Dendritic cell treated with granulocyte-macrophage colony-stimulating factor and Interleukin-4, amounts not matched to agents 40 ng/mL and 50 ng/mL, for 4 days (primary cell): ENCODE results near the gene OR4K17.
"Not testable (repeated sequence)": the region's sequence is repeated elsewhere in the genome, so short reads cannot be mapped to it uniquely, and the experiment has no call there.

ENCODE experiments used
- H3K27ac Mint-ChIP-seq: one replicate; pipeline ENCODE4 v1.8.0; 2022; ENCODE audit warnings: mild to moderate bottlenecking, mixed read lengths
- H3K27me3 Mint-ChIP-seq: one replicate; pipeline ENCODE4 v1.8.0; 2022; ENCODE audit warnings: mild to moderate bottlenecking, mixed read lengths
- H3K36me3 Mint-ChIP-seq: one replicate; pipeline ENCODE4 v1.8.0; 2022; ENCODE audit warnings: low read depth, mixed read lengths
- H3K4me1 Mint-ChIP-seq: one replicate; pipeline ENCODE4 v1.8.0; 2022; ENCODE audit warnings: low read depth, mixed read lengths
- H3K4me3 Mint-ChIP-seq: one replicate; pipeline ENCODE4 v1.8.0; 2022; ENCODE audit warnings: mild to moderate bottlenecking, moderate library complexity, mixed read lengths
- H3K9me3 Mint-ChIP-seq: one replicate; pipeline ENCODE4 v1.8.0; 2022; ENCODE audit warnings: mixed read lengths
- intact Hi-C: fragments of 100-400 bp; cut with micrococcal nuclease; formaldehyde crosslinking; loops from one replicate; pipeline ENCODE4 v1.15.0; 2022

OR4K17 gene, protein sequence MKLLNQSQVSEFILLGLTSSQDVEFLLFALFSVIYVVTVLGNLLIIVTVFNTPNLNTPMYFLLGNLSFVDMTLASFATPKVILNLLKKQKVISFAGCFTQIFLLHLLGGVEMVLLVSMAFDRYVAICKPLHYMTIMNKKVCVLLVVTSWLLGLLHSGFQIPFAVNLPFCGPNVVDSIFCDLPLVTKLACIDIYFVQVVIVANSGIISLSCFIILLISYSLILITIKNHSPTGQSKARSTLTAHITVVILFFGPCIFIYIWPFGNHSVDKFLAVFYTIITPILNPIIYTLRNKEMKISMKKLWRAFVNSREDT

DNA sequence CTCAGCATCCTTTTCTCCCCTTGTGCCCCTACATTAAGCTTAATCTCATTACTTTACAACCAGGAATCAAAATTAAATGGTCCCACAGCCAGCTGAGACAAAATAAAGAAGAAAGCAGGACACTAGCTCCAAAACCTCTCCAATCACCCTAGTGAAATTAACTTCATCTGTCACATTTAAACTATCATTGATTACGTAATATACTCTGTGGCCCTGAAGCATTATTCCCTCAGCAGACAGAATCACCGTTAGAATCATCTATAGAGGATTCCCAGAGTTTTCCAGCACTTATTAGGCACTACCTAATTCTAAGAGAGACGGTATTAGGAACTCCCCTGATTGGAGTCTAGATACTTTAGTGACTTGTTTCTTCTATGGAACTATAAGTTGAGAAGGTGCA is at the start of gene OR4K17:
OR4K17 (plus strand) TSS at position 302 of the 400 bp plus-strand sequence. CDS start 6,761 bp downstream, outside the sequence.
- H3K36me3 Mint-ChIP-seq: no peaks in the 10 kb centered on the region
- peaks cover 9% of the 10 kb centered on the region for H3K9me3 Mint-ChIP-seq
- H3K4me3 Mint-ChIP-seq: no peak within 1 kb of the TSS
- H3K4me1 Mint-ChIP-seq: no peaks in the 10 kb centered on the region
- H3K27me3 Mint-ChIP-seq: no peaks in the 10 kb centered on the region
- intact Hi-C loops: no loop called here
- H3K27ac Mint-ChIP-seq: no peak within 1 kb of the TSS

DNA sequence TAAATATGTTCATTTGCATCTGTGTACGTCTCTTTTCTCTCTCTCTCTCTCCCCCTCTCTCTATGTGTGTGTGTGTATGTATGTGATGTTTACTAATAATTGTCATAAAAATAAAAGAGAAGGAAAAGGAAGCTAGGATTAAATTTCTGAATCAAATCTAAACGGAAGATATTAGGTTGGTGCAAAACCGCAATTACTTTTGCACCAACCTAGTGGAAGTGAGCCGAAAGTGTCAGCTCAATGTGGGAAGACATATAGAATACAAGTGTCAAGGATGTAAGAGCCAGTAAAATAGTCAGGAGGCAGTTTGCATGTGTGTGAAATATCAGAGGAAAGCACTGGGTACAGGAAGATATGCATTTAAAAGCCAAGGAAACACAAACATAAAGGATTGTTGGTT is 18.5 kb upstream of the OR4K17 start:
- Mint-ChIP-seq H3K27me3 (no peaks in the 10 kb centered on the region), H3K27ac (no peak overlapping the region), H3K4me1 (no peaks in the 10 kb centered on the region), H3K36me3 (no peaks in the 10 kb centered on the region), H3K4me3 (no peak overlapping the region), H3K9me3 (no peaks in the 10 kb centered on the region)
- intact Hi-C loops: no loop called here

DNA sequence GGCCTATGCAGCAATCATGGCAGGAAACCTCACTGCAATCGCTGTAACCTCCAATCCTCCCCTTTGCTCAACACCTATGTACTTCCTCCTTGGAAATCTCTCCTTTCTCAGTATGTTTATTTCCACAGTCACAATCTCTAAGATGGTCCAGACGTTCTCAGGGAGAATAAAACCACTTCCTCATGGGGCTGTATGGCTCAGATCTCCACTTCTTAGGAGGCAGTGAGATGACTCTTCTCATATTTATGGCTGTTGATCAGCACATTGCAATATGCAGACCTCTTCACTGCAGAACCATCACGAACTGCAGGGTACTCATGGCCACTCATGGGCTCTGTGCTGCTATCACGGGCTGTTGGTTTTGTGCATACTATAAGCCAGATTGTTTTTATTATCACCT is 17.1 kb upstream of the OR4K17 start:
- Mint-ChIP-seq H3K27ac (no peak overlapping the region), H3K27me3 (no peaks in the 10 kb centered on the region)

DNA sequence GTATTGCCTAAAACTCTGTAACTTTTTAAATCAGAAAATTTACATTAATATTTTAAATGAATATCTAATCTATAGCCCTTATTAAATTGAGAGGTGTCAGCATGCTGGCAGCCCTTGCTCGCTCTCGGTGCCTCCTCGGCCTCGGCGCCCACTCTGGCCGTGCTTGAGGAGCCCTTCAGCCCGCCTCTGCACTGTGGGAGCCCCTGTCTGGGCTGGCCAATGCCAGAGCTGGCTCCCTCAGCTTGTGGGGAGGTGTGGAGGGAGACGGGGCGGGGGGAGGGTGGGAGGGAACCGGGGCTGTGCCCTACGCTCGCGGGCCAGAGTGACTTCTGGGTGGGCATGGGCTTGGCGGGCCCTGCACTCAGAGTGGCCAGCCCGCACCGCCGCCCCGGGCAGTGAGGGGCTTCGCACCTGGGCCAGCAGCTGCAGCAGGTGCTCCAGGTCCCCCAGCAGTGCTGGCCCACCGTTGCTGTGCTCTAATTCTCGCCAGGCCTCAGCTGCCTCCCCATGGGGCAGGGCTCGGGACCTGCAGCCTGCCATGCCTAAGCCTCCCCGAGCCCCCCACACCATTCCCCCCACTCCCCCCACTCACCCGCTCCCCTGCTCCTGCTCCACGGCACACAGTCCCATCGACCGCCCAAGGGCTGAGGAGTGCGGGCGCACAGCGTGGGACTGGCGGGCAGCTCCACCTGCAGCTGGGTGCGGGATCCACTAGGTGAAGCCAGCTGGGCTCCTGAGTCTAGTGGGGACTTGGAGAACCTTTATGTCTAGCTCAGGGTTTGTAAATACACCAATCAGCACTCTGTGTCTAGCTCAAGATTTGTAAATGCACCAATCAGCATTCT is 11.4 kb upstream of the OR4K17 start:
- H3K4me3 Mint-ChIP-seq, H3K9me3 Mint-ChIP-seq, intact Hi-C loops: not testable (repeated sequence)

More for the DNA sequence above, 17.1 kb upstream of the OR4K17 start:
- H3K9me3 Mint-ChIP-seq: no peaks in the 10 kb centered on the region
- H3K4me3 Mint-ChIP-seq: no peak overlapping the region
- H3K36me3 Mint-ChIP-seq: no peaks in the 10 kb centered on the region
- H3K4me1 Mint-ChIP-seq: no peaks in the 10 kb centered on the region
- intact Hi-C loops: no loop called here

DNA sequence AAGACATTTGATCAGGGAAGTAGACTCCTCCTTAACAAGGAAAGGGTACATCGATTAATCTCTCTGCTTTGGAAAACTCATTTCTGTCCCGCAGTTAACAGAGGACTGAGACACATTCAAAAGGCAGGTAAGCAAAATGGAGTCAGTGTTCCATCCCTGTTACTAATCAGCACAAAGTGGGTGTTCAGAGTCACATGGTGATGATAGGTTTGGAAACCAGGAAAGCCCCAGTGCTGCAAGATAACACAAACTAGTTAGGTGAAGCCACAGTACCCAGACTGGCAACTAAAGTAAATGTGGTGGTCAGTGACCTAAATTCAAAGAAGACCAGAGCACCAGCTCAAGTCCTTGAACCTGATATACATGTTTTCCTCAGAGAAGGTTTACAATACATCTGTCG is 1.8 kb downstream of the OR4K17 start:
- Mint-ChIP-seq H3K9me3 (peaks cover 2% of the 10 kb centered on the region), H3K27me3 (no peaks in the 10 kb centered on the region)
- intact Hi-C loops: no loop called here

More for the DNA sequence above, 11.4 kb upstream of the OR4K17 start:
- H3K27me3 Mint-ChIP-seq, H3K27ac Mint-ChIP-seq, H3K4me1 Mint-ChIP-seq, H3K36me3 Mint-ChIP-seq: not testable (repeated sequence)

DNA sequence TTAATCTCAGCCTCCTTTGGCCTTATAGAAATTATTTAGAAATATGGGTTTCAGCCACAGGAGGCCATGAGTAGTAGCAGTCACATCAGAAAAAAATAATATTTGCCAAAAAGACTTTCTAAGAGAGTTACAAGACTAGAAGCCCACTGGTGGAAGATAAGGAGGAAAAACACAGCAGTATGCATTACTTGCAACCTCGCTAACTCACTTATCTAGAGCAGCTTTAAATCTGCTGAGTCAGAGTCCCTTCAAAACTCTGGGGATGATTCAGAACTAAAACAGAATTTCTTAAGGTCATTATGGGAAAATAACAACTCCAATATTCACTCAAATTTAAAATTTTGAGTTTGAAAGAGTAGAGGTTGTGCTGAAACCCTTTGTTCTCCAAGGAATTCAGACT is 6.2 kb downstream of the OR4K17 start:
- H3K9me3 Mint-ChIP-seq: peaks cover 43% of the 10 kb centered on the region
- no peak overlapping the region for H3K4me3 Mint-ChIP-seq
- H3K27ac Mint-ChIP-seq: no peak overlapping the region
- H3K36me3 Mint-ChIP-seq: no peaks in the 10 kb centered on the region
- H3K4me1 Mint-ChIP-seq: no peaks in the 10 kb centered on the region
- H3K27me3 Mint-ChIP-seq: no peaks in the 10 kb centered on the region
- intact Hi-C loops: no loop called here

More for the DNA sequence above, 1.8 kb downstream of the OR4K17 start:
- Mint-ChIP-seq H3K4me3 (no peak overlapping the region), H3K27ac (no peak overlapping the region), H3K4me1 (no peaks in the 10 kb centered on the region), H3K36me3 (no peaks in the 10 kb centered on the region)

DNA sequence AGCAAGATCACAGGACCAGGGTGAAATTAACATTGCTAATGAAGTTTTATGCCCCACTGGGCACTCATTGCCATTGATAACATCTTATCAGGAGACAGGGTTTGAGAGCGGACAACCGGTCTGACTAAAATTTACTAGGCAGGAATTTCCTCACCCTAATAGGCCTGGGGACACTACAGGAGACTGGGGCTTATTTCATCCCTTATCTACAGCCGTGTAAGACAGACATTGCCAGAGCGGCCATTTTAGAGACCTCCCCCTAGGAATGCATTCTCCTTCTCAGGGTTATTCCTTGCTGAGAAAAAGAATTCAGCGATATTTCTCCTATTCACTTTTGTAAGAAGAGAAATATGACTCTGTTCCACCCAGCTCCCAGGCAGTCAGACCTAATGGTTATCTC is 8.3 kb downstream of the OR4K17 start:
- Mint-ChIP-seq H3K4me3 (no peak overlapping the region), H3K27ac (no peak overlapping the region), H3K9me3 (peaks cover 54% of the 10 kb centered on the region), H3K27me3 (no peaks in the 10 kb centered on the region), H3K4me1 (no peaks in the 10 kb centered on the region), H3K36me3 (no peaks in the 10 kb centered on the region)
- intact Hi-C loops: no loop called here

DNA sequence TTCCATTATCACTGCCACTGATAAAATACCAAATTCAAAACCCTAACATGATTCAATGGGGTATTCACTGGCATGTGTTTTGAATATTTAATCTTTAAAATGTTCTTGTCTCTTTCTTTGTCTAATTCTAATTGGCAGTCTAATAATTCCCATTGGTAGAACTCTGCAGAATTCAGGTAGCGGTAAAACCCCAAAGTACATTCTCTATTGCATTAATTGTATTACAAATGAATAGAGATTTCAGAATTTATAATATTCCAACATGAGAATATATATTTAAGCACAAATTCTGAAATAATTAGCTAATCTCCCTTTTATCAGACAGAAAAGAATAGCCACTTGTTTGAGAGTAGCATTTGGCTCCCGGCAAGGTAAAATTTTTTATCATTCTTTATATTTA is 28.0 kb downstream of the OR4K17 start, which contains the start of gene OR4N5:
OR4N5 (plus strand) TSS at position 301 of the 400 bp plus-strand sequence. CDS start 4,916 bp downstream, outside the sequence.
- Mint-ChIP-seq H3K36me3 (no peaks in the 10 kb centered on the region), H3K27me3 (peaks cover 3% of the 10 kb centered on the region), H3K27ac (no peak within 1 kb of the TSS), H3K9me3 (no peaks in the 10 kb centered on the region), H3K4me1 (no peaks in the 10 kb centered on the region), H3K4me3 (no peak within 1 kb of the TSS)
- intact Hi-C loops: no loop called here

DNA sequence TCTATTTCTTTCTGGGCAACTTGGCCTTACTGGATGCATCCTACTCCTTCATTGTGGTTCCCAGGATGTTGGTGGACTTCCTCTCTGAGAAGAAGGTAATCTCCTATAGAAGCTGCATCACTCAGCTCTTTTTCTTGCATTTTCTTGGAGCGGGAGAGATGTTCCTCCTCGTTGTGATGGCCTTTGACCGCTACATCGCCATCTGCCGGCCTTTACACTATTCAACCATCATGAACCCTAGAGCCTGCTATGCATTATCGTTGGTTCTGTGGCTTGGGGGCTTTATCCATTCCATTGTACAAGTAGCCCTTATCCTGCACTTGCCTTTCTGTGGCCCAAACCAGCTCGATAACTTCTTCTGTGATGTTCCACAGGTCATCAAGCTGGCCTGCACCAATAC is 33.4 kb downstream of the OR4K17 start:
- no peaks in the 10 kb centered on the region for H3K9me3 Mint-ChIP-seq
- H3K27ac Mint-ChIP-seq: no peak overlapping the region
- peaks cover 5% of the 10 kb centered on the region for H3K4me1 Mint-ChIP-seq
- no peak overlapping the region for H3K4me3 Mint-ChIP-seq
- H3K36me3 Mint-ChIP-seq: no peaks in the 10 kb centered on the region
- H3K27me3 Mint-ChIP-seq: peaks cover 3% of the 10 kb centered on the region
- intact Hi-C loops: no loop called here

DNA sequence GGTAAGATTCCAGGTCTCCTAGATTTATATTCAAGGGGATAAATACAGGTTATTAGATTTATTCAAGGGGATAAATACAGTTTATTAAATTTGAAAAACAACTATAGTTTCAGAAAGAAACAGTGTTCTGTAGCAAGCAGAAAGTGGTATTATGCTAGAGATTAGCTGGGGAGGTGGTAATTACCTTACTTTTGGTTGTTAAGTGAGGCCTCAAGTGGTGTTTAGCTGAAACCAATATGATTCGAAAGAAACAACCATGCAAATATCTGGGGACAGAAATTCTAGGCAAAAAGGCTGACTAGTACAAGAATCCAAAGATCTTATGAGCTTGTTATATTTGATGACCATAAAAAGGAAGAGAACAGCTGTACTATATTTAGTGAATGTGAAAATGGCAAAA is 34.3 kb downstream of the OR4K17 start:
- H3K4me3 Mint-ChIP-seq: no peak overlapping the region
- intact Hi-C loops: no loop called here
- no peaks in the 10 kb centered on the region for H3K9me3 Mint-ChIP-seq

DNA sequence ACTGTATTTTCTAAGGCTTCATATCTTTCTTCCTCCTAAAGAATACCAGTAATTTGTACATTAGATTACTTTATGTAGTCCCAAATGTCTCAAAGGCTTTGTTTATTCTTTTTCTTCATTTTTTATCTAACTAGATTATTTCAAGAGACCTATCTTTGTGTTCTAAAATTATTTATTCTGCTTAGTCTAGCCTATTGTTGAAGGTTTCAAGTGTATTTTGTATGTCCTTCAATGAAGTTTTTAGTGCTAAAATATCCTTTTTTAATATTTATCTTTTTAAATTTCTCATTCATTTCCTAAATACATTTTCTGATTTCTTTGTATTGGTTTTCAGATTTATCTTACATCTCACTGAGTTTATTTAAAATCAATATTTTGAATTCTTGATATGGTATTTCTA is 53.9 kb downstream of the OR4K17 start:
- intact Hi-C loops: no loop called here
- Mint-ChIP-seq H3K27ac (no peak overlapping the region), H3K4me3 (no peak overlapping the region), H3K4me1 (no peaks in the 10 kb centered on the region), H3K27me3 (peaks cover 4% of the 10 kb centered on the region), H3K36me3 (no peaks in the 10 kb centered on the region), H3K9me3 (peaks cover 38% of the 10 kb centered on the region)

More for the DNA sequence above, 34.3 kb downstream of the OR4K17 start:
- H3K27ac Mint-ChIP-seq: no peak overlapping the region
- H3K4me1 Mint-ChIP-seq: peaks cover 5% of the 10 kb centered on the region
- H3K36me3 Mint-ChIP-seq: no peaks in the 10 kb centered on the region
- peaks cover 3% of the 10 kb centered on the region for H3K27me3 Mint-ChIP-seq

DNA sequence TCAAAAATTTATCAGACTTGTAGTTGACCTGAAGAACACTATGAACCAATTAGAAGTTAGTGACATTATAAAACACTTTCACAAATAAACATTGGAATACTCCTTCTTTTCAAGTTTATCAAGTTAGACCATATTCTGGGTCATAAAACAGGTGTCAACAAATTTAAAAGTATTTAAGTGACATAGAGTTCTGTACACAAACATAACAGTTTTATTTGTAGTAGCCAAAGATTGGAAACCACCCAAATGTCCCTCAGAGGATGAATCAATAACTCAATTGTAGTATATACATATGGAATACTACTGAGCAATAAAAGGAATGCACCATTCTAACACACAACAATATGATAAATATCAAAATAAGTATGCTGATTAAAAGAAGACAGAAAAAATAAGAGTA is 56.6 kb downstream of the OR4K17 start:
- no peak overlapping the region for H3K4me3 Mint-ChIP-seq
- peaks cover 38% of the 10 kb centered on the region for H3K9me3 Mint-ChIP-seq
- peaks cover 4% of the 10 kb centered on the region for H3K27me3 Mint-ChIP-seq
- H3K36me3 Mint-ChIP-seq: no peaks in the 10 kb centered on the region
- no peak overlapping the region for H3K27ac Mint-ChIP-seq
- no peaks in the 10 kb centered on the region for H3K4me1 Mint-ChIP-seq
- intact Hi-C loops: no loop called here

DNA sequence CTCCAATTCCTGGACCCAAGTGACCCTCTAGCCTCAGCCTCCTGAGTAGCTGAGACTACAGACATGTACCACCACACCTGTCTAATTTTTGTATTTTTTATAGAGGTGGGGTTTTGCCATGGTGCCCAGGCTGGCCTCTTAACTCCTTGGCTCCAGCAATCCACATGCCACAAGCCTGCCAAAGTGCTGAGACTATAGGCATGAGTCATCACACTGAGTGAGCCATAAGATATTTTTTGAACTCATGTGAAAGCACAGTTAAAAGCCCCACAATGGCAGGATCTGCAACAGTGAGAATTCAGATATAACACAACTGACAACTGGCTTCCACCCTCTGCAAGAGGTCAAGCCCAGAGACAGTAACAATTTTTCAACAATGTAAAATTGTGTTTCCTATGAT is 59.3 kb downstream of the OR4K17 start:
- H3K36me3 Mint-ChIP-seq, H3K4me3 Mint-ChIP-seq, intact Hi-C loops, H3K4me1 Mint-ChIP-seq, H3K27ac Mint-ChIP-seq, H3K27me3 Mint-ChIP-seq: not testable (repeated sequence)
- H3K9me3 Mint-ChIP-seq: peaks cover 13% of the 10 kb centered on the region
